ENCODE results near the gene TMEM135.
"Not testable (repeated sequence)": the region's sequence is repeated elsewhere in the genome, so short reads cannot be mapped to it uniquely, and the experiment has no call there.

Gene TMEM135

DNA sequence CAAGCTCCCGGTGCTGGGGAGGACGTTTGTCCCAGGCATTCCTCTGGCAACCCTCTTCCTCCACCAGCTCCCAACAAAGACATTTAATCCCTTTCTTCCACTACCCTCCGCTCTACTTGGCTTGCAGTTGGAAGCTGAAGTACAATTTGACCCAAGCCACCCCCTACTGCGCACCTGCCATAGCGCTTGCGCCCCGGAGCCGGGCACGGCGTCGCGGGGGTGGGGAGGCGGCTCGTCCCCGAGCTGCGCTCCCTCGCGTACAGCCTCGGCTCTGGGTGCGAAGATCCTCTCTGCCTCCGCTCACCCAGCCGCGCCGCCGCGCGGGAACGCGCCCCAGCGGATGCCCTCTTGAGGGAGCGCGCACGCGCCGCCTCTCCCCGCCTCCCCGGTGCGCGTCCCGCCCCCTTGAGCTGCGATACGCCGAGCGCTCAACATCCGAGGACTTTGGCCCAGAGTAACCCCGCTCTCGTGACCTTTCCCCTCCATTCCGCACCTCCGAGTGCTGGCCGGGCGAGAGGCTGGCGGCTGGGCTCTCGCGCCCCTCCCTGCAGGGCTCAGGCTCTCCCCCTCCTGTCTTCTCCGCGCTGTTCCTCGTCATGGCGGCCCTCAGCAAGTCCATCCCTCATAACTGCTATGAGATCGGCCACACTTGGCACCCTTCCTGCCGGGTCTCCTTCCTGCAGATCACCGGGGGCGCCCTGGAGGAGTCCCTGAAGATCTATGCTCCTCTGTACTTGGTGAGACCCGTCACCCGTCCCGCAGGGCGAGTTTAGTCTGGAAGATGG, at the start of gene TMEM135:
TSS of gene TMEM135 (plus strand) at position 485 of the 785 bp plus-strand sequence. CDS start at position 597, 112 bp downstream.
- H3K4me3 ChIP-seq (ENCODE audit: low read depth, low read length) = peak within 1 kb of the TSS; percentile 69

DNA sequence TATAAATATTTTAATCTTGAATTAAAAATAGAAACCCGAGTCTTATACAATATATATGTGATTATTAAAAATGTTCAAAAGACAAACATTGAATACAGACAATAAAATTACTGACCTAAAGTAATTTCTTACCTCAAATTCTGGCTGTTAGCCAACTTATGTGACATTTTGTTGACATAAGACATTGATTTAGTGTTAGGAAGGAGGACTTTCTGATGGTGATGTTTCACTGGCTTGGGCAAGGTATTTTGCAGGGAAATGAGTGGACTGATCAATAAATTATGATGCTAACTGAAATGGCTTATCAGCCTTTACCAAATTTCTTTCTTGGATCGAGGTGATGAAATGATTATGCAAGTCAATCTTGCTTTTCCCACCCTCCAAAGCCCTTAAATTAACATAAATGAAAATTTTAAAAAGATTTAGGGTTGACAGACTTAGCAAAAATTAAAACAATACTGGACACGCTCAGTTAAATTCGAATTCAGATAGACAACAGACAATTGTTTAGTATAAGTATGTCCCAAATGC, 49.3 kb upstream of the TMEM135 start:
- TF ChIP-seq, protein P1, sequence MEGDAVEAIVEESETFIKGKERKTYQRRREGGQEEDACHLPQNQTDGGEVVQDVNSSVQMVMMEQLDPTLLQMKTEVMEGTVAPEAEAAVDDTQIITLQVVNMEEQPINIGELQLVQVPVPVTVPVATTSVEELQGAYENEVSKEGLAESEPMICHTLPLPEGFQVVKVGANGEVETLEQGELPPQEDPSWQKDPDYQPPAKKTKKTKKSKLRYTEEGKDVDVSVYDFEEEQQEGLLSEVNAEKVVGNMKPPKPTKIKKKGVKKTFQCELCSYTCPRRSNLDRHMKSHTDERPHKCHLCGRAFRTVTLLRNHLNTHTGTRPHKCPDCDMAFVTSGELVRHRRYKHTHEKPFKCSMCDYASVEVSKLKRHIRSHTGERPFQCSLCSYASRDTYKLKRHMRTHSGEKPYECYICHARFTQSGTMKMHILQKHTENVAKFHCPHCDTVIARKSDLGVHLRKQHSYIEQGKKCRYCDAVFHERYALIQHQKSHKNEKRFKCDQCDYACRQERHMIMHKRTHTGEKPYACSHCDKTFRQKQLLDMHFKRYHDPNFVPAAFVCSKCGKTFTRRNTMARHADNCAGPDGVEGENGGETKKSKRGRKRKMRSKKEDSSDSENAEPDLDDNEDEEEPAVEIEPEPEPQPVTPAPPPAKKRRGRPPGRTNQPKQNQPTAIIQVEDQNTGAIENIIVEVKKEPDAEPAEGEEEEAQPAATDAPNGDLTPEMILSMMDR (IDR thresholded peaks at IDR 0.05; ENCODE audit: control insufficient read depth, extremely low read depth, insufficient read depth) = no peak
- DNase-seq (ENCODE audit: low read depth) = peak; percentile 63
- H3K4me3 ChIP-seq (ENCODE audit: low read depth, low read length) = no peak overlapping the region

More for the DNA sequence above, at the start of gene TMEM135:
- TF ChIP-seq, protein P1 (IDR thresholded peaks at IDR 0.05; ENCODE audit: control insufficient read depth, extremely low read depth, insufficient read depth) = no peak
- peak; percentile 89 for DNase-seq (ENCODE audit: low read depth)

- H3K4me3 ChIP-seq (ENCODE audit: low read depth, low read length) = no peak overlapping the region
- no peak for DNase-seq (ENCODE audit: low read depth)
- TF ChIP-seq, protein P1 (IDR thresholded peaks at IDR 0.05; ENCODE audit: control insufficient read depth, extremely low read depth, insufficient read depth) = no peak
These were observed 47.7 kb upstream of the TMEM135 start for GRCh38 chr11:86990031-86990430.

DNA sequence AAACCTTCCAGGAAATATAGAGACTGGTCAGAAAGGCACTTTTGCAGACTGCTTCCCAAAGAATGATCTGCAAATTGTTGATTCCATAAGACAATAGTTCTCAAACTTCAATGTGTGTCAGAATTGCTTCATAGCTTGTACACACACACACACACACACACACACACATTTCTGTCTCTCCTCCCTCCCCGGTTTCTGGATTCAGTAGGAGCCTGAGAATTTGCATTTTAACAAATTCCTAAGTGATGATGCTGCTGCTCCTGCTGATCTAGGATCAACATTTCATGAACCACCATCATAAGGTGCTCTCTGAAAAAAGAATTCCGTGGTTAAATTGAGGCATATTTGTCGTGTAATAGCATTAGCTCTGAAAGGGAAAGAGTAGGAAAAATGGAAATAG, 47.2 kb upstream of the TMEM135 start:
- no peak overlapping the region for H3K4me3 ChIP-seq (ENCODE audit: low read depth, low read length)
- no peak for DNase-seq (ENCODE audit: low read depth)
- TF ChIP-seq, protein P1 (IDR thresholded peaks at IDR 0.05; ENCODE audit: control insufficient read depth, extremely low read depth, insufficient read depth) = no peak

- no peak for DNase-seq (ENCODE audit: low read depth)
- H3K4me3 ChIP-seq (ENCODE audit: low read depth, low read length) = no peak overlapping the region
- TF ChIP-seq, protein P1 (IDR thresholded peaks at IDR 0.05; ENCODE audit: control insufficient read depth, extremely low read depth, insufficient read depth) = no peak
These were observed 46.4 kb upstream of the TMEM135 start for GRCh38 chr11:86991341-86991740.

GRCh38 chr11:86992340-86992739, 45.4 kb upstream of the TMEM135 start:
- not testable (repeated sequence) for H3K4me3 ChIP-seq (ENCODE audit: low read depth, low read length); DNase-seq (ENCODE audit: low read depth)

DNA sequence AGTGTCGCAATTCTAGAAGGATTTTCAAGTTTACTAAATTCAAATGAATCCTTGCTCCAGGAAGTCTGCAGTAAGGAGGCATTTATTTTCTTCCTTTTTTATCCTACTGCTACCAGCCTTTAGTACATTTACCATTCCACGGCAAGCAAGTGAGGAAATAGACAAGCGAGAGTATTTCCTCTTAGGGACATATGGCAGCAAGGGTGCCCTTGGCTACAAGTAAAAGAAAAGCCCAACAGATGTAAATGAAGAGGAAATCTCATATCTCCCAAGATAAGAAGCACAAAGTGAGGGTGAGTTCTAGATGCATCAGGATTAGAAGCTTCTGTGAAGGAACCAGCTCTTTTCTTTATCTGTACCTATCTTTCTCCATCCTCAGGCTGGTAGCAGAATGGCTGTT, 44.7 kb upstream of the TMEM135 start:
- DNase-seq (ENCODE audit: low read depth) = no peak
- TF ChIP-seq, protein P1 (IDR thresholded peaks at IDR 0.05; ENCODE audit: control insufficient read depth, extremely low read depth, insufficient read depth) = no peak

More for the DNA sequence above, 44.7 kb upstream of the TMEM135 start:
- no peak overlapping the region for H3K4me3 ChIP-seq (ENCODE audit: low read depth, low read length)
